ENCODE data around the gene HESX1.

The HESX1 gene

GRCh38 chr3:57199895-57200297 is at the start of gene HESX1:
Gene HESX1 (minus strand): TSS chr3:57199978. CDS start chr3:57199918, 60 bp downstream.
- no peak for DNase-seq (ENCODE audit: low spot score)

- no peak for DNase-seq (ENCODE audit: low spot score)
Observed at GRCh38 chr3:57244946-57245345, 45.2 kb upstream of the HESX1 start.

- DNase-seq (ENCODE audit: low spot score) = no peak
Observed at GRCh38 chr3:57234613-57235575, 35.1 kb upstream of the HESX1 start.

- DNase-seq (ENCODE audit: low spot score) = no peak
Observed at GRCh38 chr3:57233799-57234198, 34.0 kb upstream of the HESX1 start.

- no peak for DNase-seq (ENCODE audit: low spot score)
Observed at GRCh38 chr3:57230006-57230405, 30.2 kb upstream of the HESX1 start.

GRCh38 chr3:57227930-57228751 is 28.4 kb upstream of the HESX1 start:
- DNase-seq (ENCODE audit: low spot score) = peak; percentile 65

- DNase-seq (ENCODE audit: low spot score) = peak; percentile 92
Observed at GRCh38 chr3:57227204-57227929, 27.6 kb upstream of the HESX1 start, which contains the start of gene APPL1. Gene APPL1 (plus strand): TSS chr3:57227729. CDS start chr3:57227884, 155 bp downstream.

- DNase-seq (ENCODE audit: low spot score) = no peak
Observed at GRCh38 chr3:57226176-57226575, 26.4 kb upstream of the HESX1 start.

- DNase-seq (ENCODE audit: low spot score) = no peak
Observed at GRCh38 chr3:57224856-57225255, 25.1 kb upstream of the HESX1 start.

GRCh38 chr3:57221883-57222282 is 22.1 kb upstream of the HESX1 start:
- DNase-seq (ENCODE audit: low spot score) = peak; percentile 25

GRCh38 chr3:57206423-57206822 is 6.6 kb upstream of the HESX1 start:
- DNase-seq (ENCODE audit: low spot score) = no peak

- no peak for DNase-seq (ENCODE audit: low spot score)
Observed at GRCh38 chr3:57194641-57195040, 5.1 kb downstream of the HESX1 start.

- DNase-seq (ENCODE audit: low spot score) = no peak
Observed at GRCh38 chr3:57192028-57192427, 7.8 kb downstream of the HESX1 start.

GRCh38 chr3:57184526-57184925 is 15.3 kb downstream of the HESX1 start:
- no peak for DNase-seq (ENCODE audit: low spot score)

GRCh38 chr3:57179580-57180410 is 20.0 kb downstream of the HESX1 start:
- peak; percentile 52 for DNase-seq (ENCODE audit: low spot score)

GRCh38 chr3:57176045-57176444 is 23.7 kb downstream of the HESX1 start:
- no peak for DNase-seq (ENCODE audit: low spot score)

- DNase-seq (ENCODE audit: low spot score) = no peak
Observed at GRCh38 chr3:57173687-57174086, 26.1 kb downstream of the HESX1 start.

GRCh38 chr3:57170946-57171345 is 28.8 kb downstream of the HESX1 start:
- no peak for DNase-seq (ENCODE audit: low spot score)

- DNase-seq (ENCODE audit: low spot score) = peak; percentile 72
Observed at GRCh38 chr3:57169872-57170623, 29.7 kb downstream of the HESX1 start.

GRCh38 chr3:57169108-57169507 is 30.7 kb downstream of the HESX1 start:
- DNase-seq (ENCODE audit: low spot score) = no peak
